Forelimb muscle (tissue), 1 donor: Measurements from ENCODE around the gene MINDY4. TPM values are rescaled to one million over a fixed set of nuclear protein-coding genes. Genes with fewer than 3 reads are reported as not detected.

ENCODE experiments used
- DNase-seq: peaks from one replicate; pipeline ENCODE4 v3.0.0-alpha.2; 2013; ENCODE audit warnings: low read depth
- polyA plus RNA-seq: library from polyadenylated mRNA; unstranded; fragments of 120-200 nt; gene quantifications from one replicate; pipeline ENCODE4 v1.2.1, GENCODE V29; 2013; ENCODE audit not compliant: insufficient read length

The MINDY4 gene
- 5.2 TPM for polyA plus RNA-seq

- DNase-seq = peak; percentile 53
These were observed at the start of gene MINDY4 for GRCh38 chr7:30771174-30771879. TSS of gene MINDY4 (plus strand) at chr7:30771417. CDS start at chr7:30771494, 77 bp downstream.

GRCh38 chr7:30722187-30722586 lies 49.0 kb upstream of the MINDY4 start:
- DNase-seq = no peak

- no peak for DNase-seq
These were observed 48.5 kb upstream of the MINDY4 start for GRCh38 chr7:30722671-30723070.

- no peak for DNase-seq
These were observed 47.4 kb upstream of the MINDY4 start for GRCh38 chr7:30723776-30724175.

- DNase-seq = no peak
These were observed 44.8 kb upstream of the MINDY4 start for GRCh38 chr7:30726296-30727006.

GRCh38 chr7:30727061-30727945 lies 43.9 kb upstream of the MINDY4 start:
- no peak for DNase-seq

GRCh38 chr7:30728591-30729100 lies 42.6 kb upstream of the MINDY4 start:
- DNase-seq = no peak

- DNase-seq = no peak
These were observed 41.6 kb upstream of the MINDY4 start for GRCh38 chr7:30729642-30730041.

GRCh38 chr7:30730097-30730496 lies 41.1 kb upstream of the MINDY4 start:
- no peak for DNase-seq

- no peak for DNase-seq
These were observed 40.2 kb upstream of the MINDY4 start for GRCh38 chr7:30730996-30731395.

GRCh38 chr7:30731581-30731980 lies 39.6 kb upstream of the MINDY4 start:
- no peak for DNase-seq

GRCh38 chr7:30732606-30733005 lies 38.6 kb upstream of the MINDY4 start:
- DNase-seq = no peak

- DNase-seq = no peak
These were observed 38.0 kb upstream of the MINDY4 start for GRCh38 chr7:30733216-30733615.

GRCh38 chr7:30733691-30734090 lies 37.5 kb upstream of the MINDY4 start:
- DNase-seq = no peak

GRCh38 chr7:30734497-30734896 lies 36.7 kb upstream of the MINDY4 start:
- DNase-seq = no peak

- DNase-seq = no peak
These were observed 35.6 kb upstream of the MINDY4 start for GRCh38 chr7:30735631-30736030.

- DNase-seq = no peak
These were observed 34.9 kb upstream of the MINDY4 start for GRCh38 chr7:30736291-30736690.

GRCh38 chr7:30738026-30738915 lies 32.9 kb upstream of the MINDY4 start:
- DNase-seq = no peak

- no peak for DNase-seq
These were observed 31.5 kb upstream of the MINDY4 start for GRCh38 chr7:30739691-30740090.

GRCh38 chr7:30740417-30741181 lies 30.6 kb upstream of the MINDY4 start:
- no peak for DNase-seq
